Stimulated activated naive B cell treated with anti-CD40 and anti-IgM and Interleukin-4, amounts not matched to agents 10 μg/mL and 1 μg/mL and 100 μg/mL, for 72 hours (primary cell): ENCODE results near the gene OMG.
A peak's percentile ranks its signal among the peaks of the same experiment; 100 is the strongest.
"Not testable (repeated sequence)": the region's sequence is repeated elsewhere in the genome, so short reads cannot be mapped to it uniquely, and the experiment has no call there.

Experiments used
- ATAC-seq, 2 donors: fragments of 150-1000 bp; cut with Tn5 transposase; replicated peaks; 2 replicates each; pipeline ENCODE4 v1.10.0; 2021; ENCODE audit warnings: moderate library complexity in 1 of 2
- DNase-seq: peaks from one replicate; pipeline ENCODE4 v3.0.0; 2021
- H3K27ac Mint-ChIP-seq: one replicate; pipeline ENCODE4 v1.8.0; 2022; ENCODE audit warnings: mild to moderate bottlenecking, mixed read lengths
- H3K27me3 Mint-ChIP-seq, 2 donors: one replicate each; pipeline ENCODE4 v1.8.0; 2022; ENCODE audit warnings: mixed read lengths in 2 of 2
- H3K36me3 Mint-ChIP-seq, 2 donors: one replicate each; pipeline ENCODE4 v1.8.0; 2022; ENCODE audit warnings: mixed read lengths in 2 of 2, mild to moderate bottlenecking in 1 of 2
- H3K4me1 Mint-ChIP-seq, 2 donors: one replicate each; pipeline ENCODE4 v1.8.0; 2022; ENCODE audit warnings: mixed read lengths in 2 of 2, mild to moderate bottlenecking in 1 of 2
- H3K4me3 Mint-ChIP-seq, 2 donors: one replicate each; pipeline ENCODE4 v1.8.0; 2022; ENCODE audit warnings: mild to moderate bottlenecking in 2 of 2, mixed read lengths in 2 of 2, moderate library complexity in 1 of 2
- H3K9me3 Mint-ChIP-seq, 2 donors: one replicate each; pipeline ENCODE4 v1.8.0; 2022; ENCODE audit warnings: mixed read lengths in 2 of 2, mild to moderate bottlenecking in 1 of 2

Gene OMG

DNA sequence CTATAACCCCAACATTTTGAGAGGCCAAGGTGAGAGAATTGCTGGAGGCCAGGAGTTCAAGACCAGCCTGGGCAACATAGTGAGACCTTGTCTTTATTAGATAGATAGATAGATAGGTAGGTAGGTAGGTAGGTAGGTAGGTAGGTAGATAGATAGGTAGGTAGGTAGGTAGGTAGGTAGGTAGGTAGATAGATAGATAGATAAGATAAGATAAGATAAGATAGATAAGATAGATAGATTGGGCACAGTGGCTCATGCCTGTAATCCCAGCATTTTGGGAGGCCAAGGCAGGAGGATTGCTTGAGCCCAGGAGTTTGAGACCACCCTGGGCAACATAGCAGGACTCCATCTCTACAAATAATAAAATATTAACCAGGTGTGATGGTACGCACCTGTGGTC, 34.1 kb downstream of the OMG start:
- H3K4me1 Mint-ChIP-seq, DNase-seq, H3K27ac Mint-ChIP-seq, H3K27me3 Mint-ChIP-seq, H3K9me3 Mint-ChIP-seq, ATAC-seq, H3K4me3 Mint-ChIP-seq: not testable (repeated sequence)
- peaks cover 9 to 26% of the 10 kb centered on the region in 2 donors for H3K36me3 Mint-ChIP-seq

DNA sequence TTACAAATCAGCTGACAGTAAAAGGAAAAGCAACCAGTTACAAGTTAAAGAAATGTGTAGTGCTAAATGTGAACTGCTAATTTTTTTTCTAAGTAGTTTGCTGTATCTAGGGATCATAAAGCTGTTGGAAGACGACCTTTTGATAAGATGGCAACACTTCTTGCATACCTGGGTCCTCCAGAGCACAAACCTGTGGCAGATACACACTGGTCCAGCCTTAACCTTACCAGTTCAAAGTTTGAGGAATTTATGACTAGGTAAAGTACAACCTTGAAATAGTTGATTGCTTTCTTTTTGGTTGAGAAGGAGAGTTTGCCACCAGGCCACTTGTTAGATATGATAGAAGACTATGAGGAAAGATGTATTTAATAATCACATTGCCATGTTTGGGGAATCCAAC, 35.4 kb downstream of the OMG start:
- Mint-ChIP-seq H3K36me3 (peaks cover 9 to 17% of the 10 kb centered on the region in 2 donors), H3K4me1 (no peaks in the 10 kb centered on the region), H3K27ac (no peak overlapping the region), H3K4me3 (no peak overlapping the region), H3K27me3 (no peaks in the 10 kb centered on the region), H3K9me3 (no peaks in the 10 kb centered on the region)
- no peak for ATAC-seq
- DNase-seq: no peak

DNA sequence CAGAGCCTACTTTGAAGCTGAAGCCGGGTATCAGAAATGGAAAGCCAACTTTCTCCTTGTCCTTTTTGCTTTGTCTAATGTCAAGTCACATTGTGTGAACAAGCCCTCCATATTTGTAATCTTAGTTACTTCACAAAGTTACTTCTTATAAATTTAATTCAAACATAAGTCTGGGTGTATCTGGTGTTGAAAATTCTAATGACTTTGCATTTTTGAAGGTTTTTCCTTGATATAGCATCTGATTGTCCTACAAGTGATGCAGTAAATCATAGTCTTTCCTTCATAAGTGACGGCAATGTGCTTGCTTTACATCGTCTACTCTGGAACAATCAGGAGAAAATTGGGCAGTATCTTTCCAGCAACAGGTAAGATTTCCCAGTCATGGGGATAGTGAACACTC, 36.9 kb downstream of the OMG start:
- no peaks in the 10 kb centered on the region for H3K27me3 Mint-ChIP-seq
- DNase-seq (no peak), ATAC-seq (no peak)
- no peak overlapping the region for H3K27ac Mint-ChIP-seq
- H3K4me3 Mint-ChIP-seq: no peak overlapping the region
- H3K9me3 Mint-ChIP-seq: no peaks in the 10 kb centered on the region
- no peaks in the 10 kb centered on the region for H3K4me1 Mint-ChIP-seq
- H3K36me3 Mint-ChIP-seq: peaks cover 1 to 12% of the 10 kb centered on the region in 2 donors

DNA sequence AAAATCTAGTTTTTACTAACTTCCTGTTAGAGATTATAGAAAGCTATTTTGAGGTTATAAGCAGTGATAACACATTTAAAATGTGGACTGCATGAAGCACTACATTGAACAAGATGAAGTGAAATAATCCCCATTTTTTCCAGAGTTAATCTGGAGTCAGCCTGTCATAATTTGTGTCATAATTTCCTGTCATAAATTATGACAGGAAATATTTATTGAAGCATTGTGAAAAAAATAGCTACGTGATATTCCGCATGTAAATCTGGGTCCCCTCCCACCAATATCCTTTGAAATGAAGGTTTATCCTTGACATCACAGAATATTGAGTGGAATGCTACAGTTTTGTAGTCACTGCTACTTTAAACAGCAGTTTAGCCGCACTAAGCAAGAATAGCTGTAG, 40.1 kb downstream of the OMG start:
- Mint-ChIP-seq H3K9me3 (no peaks in the 10 kb centered on the region), H3K4me1 (no peaks in the 10 kb centered on the region), H3K27ac (no peak overlapping the region), H3K4me3 (no peak overlapping the region), H3K36me3 (peaks cover 1 to 12% of the 10 kb centered on the region in 2 donors), H3K27me3 (no peaks in the 10 kb centered on the region)
- DNase-seq: no peak
- ATAC-seq: no peak

DNA sequence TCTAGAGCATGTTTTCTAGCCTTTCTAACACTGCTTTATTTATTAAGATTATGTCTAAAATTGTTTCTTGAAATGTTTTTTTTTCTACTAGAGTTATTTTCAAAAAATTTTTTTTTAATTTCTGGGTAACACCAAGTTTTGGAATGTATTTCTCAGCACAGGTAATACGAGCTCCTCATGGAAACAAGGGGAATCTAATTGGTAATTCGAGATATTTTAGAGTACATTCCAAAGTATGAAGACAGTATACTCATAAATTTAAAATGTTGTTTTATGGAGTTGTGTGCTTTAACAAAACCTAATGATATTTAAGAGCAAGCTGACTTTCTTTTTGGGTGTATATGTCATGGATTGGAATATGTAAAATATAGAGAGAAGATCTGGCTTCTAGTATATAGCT, 42.4 kb downstream of the OMG start:
- Mint-ChIP-seq H3K9me3 (no peaks in the 10 kb centered on the region), H3K27ac (no peak overlapping the region), H3K4me1 (peaks cover 6 to 14% of the 10 kb centered on the region in 2 donors), H3K27me3 (no peaks in the 10 kb centered on the region), H3K36me3 (peaks cover 2 to 4% of the 10 kb centered on the region in 2 donors), H3K4me3 (no peak overlapping the region)
- no peak for ATAC-seq
- no peak for DNase-seq

DNA sequence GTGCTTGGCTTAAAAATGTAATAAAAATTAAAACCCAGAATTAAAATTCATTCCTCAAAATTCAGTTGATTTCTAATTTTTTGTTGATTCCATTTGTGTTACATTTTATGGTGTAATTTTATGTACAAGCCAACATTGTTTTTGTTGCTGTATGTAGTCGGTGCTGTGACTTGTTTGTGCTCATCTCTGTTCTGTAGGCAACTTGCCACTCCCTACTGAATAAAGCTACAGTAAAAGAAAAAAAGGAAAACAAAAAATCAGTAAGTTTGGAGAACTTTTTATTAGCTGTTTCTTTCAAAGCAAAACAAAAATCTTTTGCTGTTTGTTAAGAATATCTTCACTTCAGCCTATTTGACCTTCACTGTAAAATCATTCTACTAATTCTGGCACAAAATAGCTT, 44.3 kb downstream of the OMG start:
- Mint-ChIP-seq H3K4me1 (peaks cover 6 to 14% of the 10 kb centered on the region in 2 donors), H3K27ac (no peak overlapping the region), H3K36me3 (peaks cover 6 to 13% of the 10 kb centered on the region in 2 donors), H3K4me3 (no peak overlapping the region), H3K9me3 (no peaks in the 10 kb centered on the region), H3K27me3 (no peaks in the 10 kb centered on the region)
- DNase-seq (no peak), ATAC-seq (no peak)

DNA sequence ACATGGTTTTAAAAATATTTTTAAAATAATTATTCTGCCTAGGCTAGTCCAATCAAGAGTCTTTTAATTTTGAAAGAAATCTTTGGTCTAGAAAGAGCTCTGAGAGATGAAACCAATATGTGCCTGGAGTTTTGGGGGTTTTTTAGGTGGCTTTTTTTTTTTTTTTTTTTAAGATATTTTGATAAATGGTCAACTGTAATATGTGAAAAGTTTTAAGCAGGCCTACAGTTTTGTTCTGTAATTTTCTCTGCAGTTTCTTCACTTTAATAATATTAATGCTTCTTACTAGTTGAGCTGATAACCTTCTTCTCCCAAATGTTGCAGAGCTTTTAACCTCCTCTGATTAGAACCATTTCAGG, 45.1 kb downstream of the OMG start:
- DNase-seq: no peak

DNA sequence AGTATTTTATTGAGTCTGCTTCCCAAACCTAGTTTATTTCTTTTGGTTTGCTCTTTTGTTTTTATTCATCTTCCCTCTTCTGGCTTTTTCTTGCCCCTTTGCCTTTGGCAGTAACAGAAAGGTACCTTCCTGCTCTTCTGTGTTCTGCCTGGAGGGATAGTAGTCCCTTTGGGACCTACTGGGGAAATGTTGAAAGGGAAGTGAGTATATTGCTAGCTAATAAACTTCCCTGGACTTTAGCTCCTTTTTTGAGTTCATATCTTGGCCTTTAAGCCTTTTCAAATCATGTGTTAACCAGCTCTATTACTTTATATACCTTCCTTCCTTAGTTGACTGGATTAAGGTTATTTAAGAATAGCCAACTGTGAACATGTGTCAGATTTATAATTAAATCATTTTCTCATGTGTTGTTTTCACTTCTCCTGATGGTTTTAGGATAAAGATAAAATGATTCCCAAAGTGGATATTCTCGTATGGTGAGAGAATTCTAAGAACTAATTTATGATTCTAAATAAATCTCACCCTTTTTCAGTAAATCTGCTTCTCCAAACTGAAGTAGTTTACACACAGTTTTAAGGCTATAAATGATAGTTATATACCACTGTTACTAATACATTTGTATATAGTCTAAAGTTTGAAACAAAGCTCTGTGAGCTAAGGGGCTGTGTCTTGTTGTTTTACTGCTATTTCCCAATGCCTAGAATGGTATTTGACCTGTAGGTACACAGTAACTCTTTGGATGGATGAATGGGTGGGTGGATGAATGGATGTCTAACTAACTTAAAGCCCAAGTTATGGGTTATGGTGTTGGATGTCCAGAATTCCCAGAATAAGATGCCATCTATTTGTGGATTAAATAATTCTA, 45.7 kb downstream of the OMG start:
- H3K27me3 Mint-ChIP-seq: no peaks in the 10 kb centered on the region
- no peak overlapping the region for H3K27ac Mint-ChIP-seq
- peaks cover 6 to 14% of the 10 kb centered on the region in 2 donors for H3K4me1 Mint-ChIP-seq
- no peaks in the 10 kb centered on the region for H3K9me3 Mint-ChIP-seq
- ATAC-seq: peak; percentile 31 to 52
- no peak overlapping the region for H3K4me3 Mint-ChIP-seq
- DNase-seq: no peak
- H3K36me3 Mint-ChIP-seq: peaks cover 7 to 13% of the 10 kb centered on the region in 2 donors

More for the DNA sequence above, 45.1 kb downstream of the OMG start:
- peaks cover 6 to 13% of the 10 kb centered on the region in 2 donors for H3K36me3 Mint-ChIP-seq
- H3K4me1 Mint-ChIP-seq: peaks cover 6 to 14% of the 10 kb centered on the region in 2 donors
- no peak for ATAC-seq
- H3K4me3 Mint-ChIP-seq: no peak overlapping the region
- no peaks in the 10 kb centered on the region for H3K27me3 Mint-ChIP-seq
- H3K27ac Mint-ChIP-seq: no peak overlapping the region
- H3K9me3 Mint-ChIP-seq: no peaks in the 10 kb centered on the region

DNA sequence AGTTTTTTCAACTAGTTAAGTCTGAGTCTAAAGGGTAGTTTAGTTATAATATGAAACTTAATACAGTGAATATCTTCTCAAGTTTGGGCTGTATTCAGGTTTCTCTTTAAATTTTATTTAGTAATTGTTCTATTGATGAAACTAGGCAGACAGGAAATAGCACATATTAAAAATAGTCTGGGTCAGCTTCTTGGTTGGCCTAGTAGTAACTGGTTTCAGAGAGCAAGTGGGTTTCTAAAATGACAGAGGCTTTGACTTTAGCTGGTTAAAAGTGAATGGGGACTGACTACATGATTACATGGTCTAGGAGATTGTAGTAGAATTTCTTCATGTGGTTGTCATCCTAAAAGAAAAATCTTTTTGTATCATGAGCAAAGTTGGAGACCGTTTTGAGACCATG, 46.8 kb downstream of the OMG start:
- DNase-seq (no peak), ATAC-seq (no peak)
- Mint-ChIP-seq H3K27me3 (no peaks in the 10 kb centered on the region), H3K9me3 (no peaks in the 10 kb centered on the region), H3K36me3 (peaks cover 8 to 20% of the 10 kb centered on the region in 2 donors), H3K4me3 (no peak overlapping the region), H3K27ac (no peak overlapping the region), H3K4me1 (peaks cover 6 to 14% of the 10 kb centered on the region in 2 donors)

DNA sequence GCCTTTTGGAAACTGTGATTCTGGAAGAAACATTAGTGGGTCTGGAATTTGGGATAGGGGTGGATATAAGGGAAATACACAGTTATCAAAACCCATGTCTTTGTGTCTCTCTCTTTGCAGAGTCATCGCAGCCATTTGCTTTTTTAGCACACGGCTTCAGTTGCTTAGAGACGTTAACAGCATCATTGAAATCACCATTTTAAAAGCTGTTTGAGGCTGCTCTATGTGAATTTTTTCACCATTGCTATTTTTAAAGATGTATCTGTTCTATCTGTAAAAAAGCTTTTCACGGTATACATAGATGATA, 47.3 kb downstream of the OMG start:
- ATAC-seq (no peak), DNase-seq (no peak)
- Mint-ChIP-seq H3K9me3 (no peaks in the 10 kb centered on the region), H3K4me1 (peaks cover 6 to 14% of the 10 kb centered on the region in 2 donors), H3K36me3 (peaks cover 12 to 24% of the 10 kb centered on the region in 2 donors), H3K27ac (no peak overlapping the region), H3K27me3 (no peaks in the 10 kb centered on the region), H3K4me3 (no peak overlapping the region)

DNA sequence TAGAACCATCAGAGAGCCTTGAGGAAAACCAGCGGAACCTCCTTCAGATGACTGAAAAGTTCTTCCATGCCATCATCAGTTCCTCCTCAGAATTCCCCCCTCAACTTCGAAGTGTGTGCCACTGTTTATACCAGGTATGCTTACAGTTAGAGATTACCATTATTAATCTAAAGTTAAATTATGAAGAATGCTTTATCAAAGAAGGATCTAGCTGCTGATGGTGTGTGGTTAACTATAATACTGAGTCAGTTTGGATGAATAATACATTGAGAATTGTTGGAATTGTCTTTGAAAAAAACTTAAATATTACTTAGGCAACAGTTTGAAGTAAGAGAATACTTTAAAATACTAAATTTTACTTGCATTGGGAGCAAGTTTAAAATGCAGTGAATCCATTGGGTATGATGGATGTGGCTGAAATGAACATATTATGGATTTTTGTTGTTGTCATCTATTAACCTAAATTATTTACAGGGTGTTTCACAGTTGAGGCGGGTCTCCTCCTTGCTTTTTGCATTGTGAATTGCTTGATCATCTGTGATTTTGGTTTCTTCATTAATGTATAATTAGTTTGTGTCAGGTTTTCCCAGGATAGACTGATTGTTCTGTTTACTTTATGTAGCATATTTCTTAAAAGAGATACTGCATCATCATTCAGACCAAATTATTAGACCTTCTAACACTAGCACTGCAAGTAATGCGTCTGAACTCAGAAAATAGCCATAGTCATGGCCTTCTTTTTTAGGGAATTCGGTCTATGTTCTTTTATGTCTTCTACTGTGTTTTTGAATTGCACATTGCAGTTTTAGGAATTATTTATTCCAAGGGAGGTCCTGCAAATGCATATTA, 47.8 kb downstream of the OMG start:
- peaks cover 6 to 14% of the 10 kb centered on the region in 2 donors for H3K4me1 Mint-ChIP-seq
- no peaks in the 10 kb centered on the region for H3K9me3 Mint-ChIP-seq
- no peaks in the 10 kb centered on the region for H3K27me3 Mint-ChIP-seq
- no peak for ATAC-seq
- H3K36me3 Mint-ChIP-seq: peaks cover 16 to 27% of the 10 kb centered on the region in 2 donors
- H3K4me3 Mint-ChIP-seq: no peak overlapping the region
- no peak overlapping the region for H3K27ac Mint-ChIP-seq
- no peak for DNase-seq
